PC-3 (cell line): Measurements from ENCODE around the gene LRP5. TPM values are rescaled to one million over a fixed set of nuclear protein-coding genes. Genes with fewer than 3 reads are reported as not detected.

Experiments used
- ATAC-seq: fragments of 200-7000 bp; cut with Tn5 transposase; 2 replicates; pipeline ENCODE4 v1.9.1; 2020; ENCODE audit warnings: mild to moderate bottlenecking, moderate library complexity
- BruUV-seq: library from RNA; stranded (reverse); fragments of 400-500 nt; replicated peaks from 2 replicates; lab custom pipeline; 2021; lab: Mats Ljungman, UMichigan
- CTCF ChIA-PET: fragments of 300-600 bp; sonication (Branson Sonifier 250); formaldehyde crosslinking; loops from one replicate; lab custom pipeline; 2022; ENCODE audit warnings: antibody characterized with exemption; lab: Charles Lee
- POLR2A ChIA-PET: fragments of 300-600 bp; sonication (Branson Sonifier 250); formaldehyde crosslinking; loops from one replicate; lab custom pipeline; 2022; ENCODE audit warnings: antibody characterized with exemption; ENCODE audit not compliant: unreplicated experiment; lab: Charles Lee
- DNase-seq: peaks from one replicate; pipeline ENCODE4 v3.0.0-alpha.2; 2015
- H2AFZ ChIP-seq: fragments of 300-600 bp; sonication (generic); 2 replicates; pipeline ENCODE4 v1.6.0; 2016; ENCODE audit warnings: antibody characterized with exemption, low read length
- H3F3A ChIP-seq: fragments of 300-600 bp; sonication (generic); one replicate; pipeline ENCODE4 v1.6.0; 2017; ENCODE audit warnings: antibody characterized with exemption, low read length, control low read depth, mild to moderate bottlenecking; ENCODE audit not compliant: unreplicated experiment
- H3K27ac ChIP-seq: fragments of 300-600 bp; sonication (generic); 2 replicates; pipeline ENCODE4 v1.5.1; 2016; ENCODE audit warnings: mild to moderate bottlenecking, low read length
- H3K27me3 ChIP-seq: fragments of 300-600 bp; sonication (generic); 2 replicates; pipeline ENCODE4 v1.6.1; 2016; ENCODE audit warnings: low read length, mixed read lengths
- H3K36me3 ChIP-seq: fragments of 300-600 bp; sonication (generic); 2 replicates; pipeline ENCODE4 v1.6.1; 2016; ENCODE audit warnings: low read depth, mixed run types, low read length, mixed read lengths
- H3K4me1 ChIP-seq: fragments of 300-600 bp; sonication (generic); 2 replicates; pipeline ENCODE4 v1.5.1; 2016; ENCODE audit warnings: low read length; ENCODE audit not compliant: insufficient read depth
- H3K4me2 ChIP-seq: fragments of 300-600 bp; sonication (generic); 2 replicates; pipeline ENCODE4 v1.6.0; 2016; ENCODE audit warnings: low read length
- H3K4me3 ChIP-seq: fragments of 300-600 bp; sonication (generic); 2 replicates; pipeline ENCODE4 v1.5.1; 2016; ENCODE audit warnings: mild to moderate bottlenecking, low read length, mixed read lengths
- H3K79me2 ChIP-seq: fragments of 300-600 bp; sonication (generic); 2 replicates; pipeline ENCODE4 v1.6.1; 2017; ENCODE audit warnings: low read length, mixed read lengths
- H3K9ac ChIP-seq: fragments of 300-600 bp; sonication (generic); 2 replicates; pipeline ENCODE4 v1.6.0; 2016; ENCODE audit warnings: mild to moderate bottlenecking, low read length
- H3K9me2 ChIP-seq: fragments of 300-600 bp; sonication (generic); replicated peaks from 2 replicates; pipeline ENCODE4 v1.6.1; 2016; ENCODE audit warnings: mixed run types, low read length, mixed read lengths
- H3K9me3 ChIP-seq: fragments of 300-600 bp; sonication (generic); 2 replicates; pipeline ENCODE4 v1.6.1; 2016; ENCODE audit warnings: low read length, mixed read lengths
- H4K20me1 ChIP-seq: fragments of 300-600 bp; sonication (generic); 2 replicates; pipeline ENCODE4 v1.6.1; 2016; ENCODE audit warnings: low read length, mixed read lengths
- EZH2 ChIP-seq: fragments of 300-600 bp; sonication (generic); IDR thresholded peaks from one replicate; pipeline ENCODE4 v1.6.1; 2017; ENCODE audit warnings: antibody characterized with exemption, mild to moderate bottlenecking, low read length; ENCODE audit not compliant: unreplicated experiment
- EZH2phosphoT487 ChIP-seq: fragments of 300-600 bp; sonication (generic); IDR thresholded peaks from 2 replicates; pipeline ENCODE4 v1.6.1; 2018; ENCODE audit warnings: mild to moderate bottlenecking, antibody characterized with exemption, low read length, borderline replicate concordance
- intact Hi-C: fragments of 100-400 bp; cut with micrococcal nuclease; formaldehyde crosslinking; loops from 2 replicates; pipeline ENCODE4 v1.9.0; 2023
- total RNA-seq: library from RNA; depleted of rRNA; stranded (reverse); fragments of >200 nt; gene quantifications from 2 replicates; pipeline ENCODE4 v1.2.3, GENCODE V29; 2014
- TF ChIP-seq, protein P1 (sequence below): fragments of 300-600 bp; sonication (generic); conservative IDR thresholded peaks from 2 replicates; pipeline ENCODE4 v1.5.1; 2017; ENCODE audit warnings: antibody characterized with exemption, low read depth, mild to moderate bottlenecking, low read length

LRP5 gene
- total RNA-seq, 1 experiment from 2014 or later = 64.3 TPM

DNA sequence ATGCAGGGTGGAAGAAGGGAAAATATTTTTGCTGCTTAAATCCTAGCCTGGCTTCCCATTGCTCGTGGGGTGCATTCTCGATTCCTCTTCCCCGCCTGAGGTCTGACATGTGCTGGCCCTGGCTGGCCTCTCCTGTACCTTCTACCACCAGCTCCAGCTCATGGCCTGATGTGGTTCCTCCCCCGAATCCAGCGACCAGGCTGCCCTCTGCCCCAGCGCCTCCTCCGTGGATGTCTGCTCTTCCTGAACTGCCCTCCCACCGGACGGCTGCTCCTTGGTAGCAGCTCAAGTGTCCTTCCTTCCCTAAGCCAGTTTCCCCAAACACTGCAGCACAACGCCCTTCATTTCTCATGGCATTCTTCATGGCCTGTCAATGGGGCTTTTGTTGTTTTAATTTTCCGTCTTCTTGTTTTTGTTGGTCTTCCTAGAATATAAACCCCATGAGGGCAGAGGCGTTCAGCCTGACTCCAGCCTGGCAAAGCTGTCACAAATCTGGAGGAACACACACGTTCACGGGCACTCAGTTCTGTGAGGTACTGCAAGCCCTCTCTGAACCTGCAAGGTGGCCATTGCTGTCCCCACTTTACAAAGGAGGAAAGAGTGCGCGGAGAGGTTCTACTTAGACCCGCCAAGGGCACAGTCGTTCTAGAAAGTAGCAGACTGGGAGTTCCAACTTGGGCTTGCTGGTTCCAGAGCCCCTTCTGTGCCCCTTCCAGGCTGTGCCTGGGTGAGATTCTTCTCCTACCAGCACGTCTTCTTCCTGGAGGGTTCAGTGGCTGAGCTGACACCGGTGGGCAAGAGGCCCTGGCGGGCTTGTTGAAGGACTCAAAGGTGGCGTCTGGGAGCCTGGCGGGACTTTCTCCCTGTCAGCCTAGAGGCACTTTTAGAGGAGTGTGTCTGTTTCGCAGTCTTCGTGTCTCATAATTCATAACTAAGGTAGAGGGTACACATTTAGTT, 953 bp upstream of the LRP5 start:
- ATAC-seq (no peak), DNase-seq (no peak)
- Histone ChIP-seq H4K20me1 (peaks cover 1% of the 10 kb centered on the region; the same call in 1 of the 2 replicates), H3K79me2 (peaks cover 35% of the 10 kb centered on the region), H3K9ac (no peak overlapping the region), H3K36me3 (no peaks in the 10 kb centered on the region), H3K4me3 (peak overlapping the region; percentile 59; the same call in 1 of the 2 replicates), H3K9me3 (no peaks in the 10 kb centered on the region), H3K27me3 (no peaks in the 10 kb centered on the region), H3F3A (peaks cover 9% of the 10 kb centered on the region), H3K27ac (no peak overlapping the region), H3K9me2 (no peaks in the 10 kb centered on the region), H3K4me1 (peaks cover 23% of the 10 kb centered on the region), H2AFZ (peak overlapping the region; percentile 57; the same call in 1 of the 2 replicates), H3K4me2 (peak overlapping the region; percentile 81)
- TF ChIP-seq, protein P1, sequence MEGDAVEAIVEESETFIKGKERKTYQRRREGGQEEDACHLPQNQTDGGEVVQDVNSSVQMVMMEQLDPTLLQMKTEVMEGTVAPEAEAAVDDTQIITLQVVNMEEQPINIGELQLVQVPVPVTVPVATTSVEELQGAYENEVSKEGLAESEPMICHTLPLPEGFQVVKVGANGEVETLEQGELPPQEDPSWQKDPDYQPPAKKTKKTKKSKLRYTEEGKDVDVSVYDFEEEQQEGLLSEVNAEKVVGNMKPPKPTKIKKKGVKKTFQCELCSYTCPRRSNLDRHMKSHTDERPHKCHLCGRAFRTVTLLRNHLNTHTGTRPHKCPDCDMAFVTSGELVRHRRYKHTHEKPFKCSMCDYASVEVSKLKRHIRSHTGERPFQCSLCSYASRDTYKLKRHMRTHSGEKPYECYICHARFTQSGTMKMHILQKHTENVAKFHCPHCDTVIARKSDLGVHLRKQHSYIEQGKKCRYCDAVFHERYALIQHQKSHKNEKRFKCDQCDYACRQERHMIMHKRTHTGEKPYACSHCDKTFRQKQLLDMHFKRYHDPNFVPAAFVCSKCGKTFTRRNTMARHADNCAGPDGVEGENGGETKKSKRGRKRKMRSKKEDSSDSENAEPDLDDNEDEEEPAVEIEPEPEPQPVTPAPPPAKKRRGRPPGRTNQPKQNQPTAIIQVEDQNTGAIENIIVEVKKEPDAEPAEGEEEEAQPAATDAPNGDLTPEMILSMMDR = no peak
- no peak for TF ChIP-seq EZH2phosphoT487
- TF ChIP-seq EZH2 = no peak
- ChIA-PET POLR2A (interaction anchor here (0.5 kb wide), 1 partner anchor 40 kb away, joined by 3 read pairs; the partner anchor contains the start of gene C11orf24), CTCF (no interaction called here)
- BruUV-seq = no TSS peak
- intact Hi-C loops = no loop called here

DNA sequence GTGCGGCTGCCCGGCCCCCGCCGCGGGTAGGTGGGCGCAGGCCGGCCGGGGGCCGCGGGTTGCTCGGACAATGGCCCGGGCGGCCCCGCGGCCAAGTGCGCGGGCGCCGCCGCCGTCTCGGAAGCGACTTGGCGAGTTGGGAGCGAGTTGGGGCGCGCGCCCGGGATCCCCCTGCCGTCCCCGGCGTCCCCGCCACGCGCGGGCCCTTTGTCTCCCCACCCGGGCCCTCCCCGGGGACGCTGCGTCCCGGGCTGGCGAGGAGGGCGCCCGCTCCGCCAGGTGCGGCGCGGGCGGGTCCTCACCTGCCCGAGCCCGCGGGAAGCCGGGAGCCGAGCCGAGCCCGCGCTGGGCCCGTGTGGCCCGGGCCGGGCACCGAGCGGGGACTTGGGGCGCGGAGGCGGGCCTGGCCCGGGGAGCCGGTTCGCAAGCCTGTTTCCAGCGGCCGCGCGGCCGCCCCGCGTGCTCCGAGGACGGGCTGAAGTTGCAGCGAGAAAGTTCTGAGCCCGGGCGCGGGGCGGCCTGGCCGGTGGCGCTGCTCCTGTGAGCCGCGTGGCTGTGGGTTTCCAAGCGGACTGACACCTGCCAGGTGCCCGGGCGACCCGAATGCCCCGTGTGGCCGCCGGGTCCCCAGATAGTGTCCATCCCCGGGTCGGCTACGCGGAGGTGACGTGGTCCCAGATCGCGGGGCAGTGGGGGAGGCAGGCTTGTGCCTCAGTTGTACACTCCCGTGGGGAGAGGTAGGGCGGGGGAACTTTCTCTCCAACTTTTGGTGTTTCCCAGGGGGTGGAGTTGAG, 586 bp downstream of the LRP5 start:
- H3K4me2 ChIP-seq = peak overlapping the region; percentile 99
- H3K9ac ChIP-seq = peak overlapping the region; percentile 93
- H3K27ac ChIP-seq = peak overlapping the region; percentile 91
- no TSS peak for BruUV-seq
- no peak for TF ChIP-seq EZH2phosphoT487
- TF ChIP-seq EZH2 = no peak
- TF ChIP-seq, protein P1 = no peak
- intact Hi-C loops = no loop called here
- peak overlapping the region; percentile 36 for H2AFZ ChIP-seq
- no peaks in the 10 kb centered on the region for H3K9me3 ChIP-seq
- H3K4me1 ChIP-seq = peaks cover 35% of the 10 kb centered on the region
- no peaks in the 10 kb centered on the region for H3K36me3 ChIP-seq
- peaks cover 50% of the 10 kb centered on the region for H3K79me2 ChIP-seq
- H4K20me1 ChIP-seq = peaks cover 13% of the 10 kb centered on the region; the same call in 1 of the 2 replicates
- POLR2A ChIA-PET = no interaction called here
- no peaks in the 10 kb centered on the region for H3K9me2 ChIP-seq
- DNase-seq (peak; percentile 10), ATAC-seq (no peak)
- peaks cover 9% of the 10 kb centered on the region for H3F3A ChIP-seq
- no peaks in the 10 kb centered on the region for H3K27me3 ChIP-seq
- CTCF ChIA-PET = no interaction called here
- H3K4me3 ChIP-seq = peak overlapping the region; percentile 91
